GM23338 (cell line): Measurements from ENCODE around the gene PDE4D. TPM values are rescaled to one million over a fixed set of nuclear protein-coding genes. Genes with fewer than 3 reads are reported as not detected.

Experiments used
- ATAC-seq: fragments of 200-7000 bp; cut with Tn5 transposase; 3 replicates; pipeline ENCODE4 v1.9.1; 2020
- DNase-seq: peaks from one replicate; pipeline ENCODE4 v3.0.0-alpha.2; 2015; ENCODE audit warnings: low spot score
- H2AFZ ChIP-seq: fragments of 200-600 bp; sonication (generic); 2 replicates; pipeline ENCODE4 v1.8.0; 2016; ENCODE audit warnings: antibody characterized with exemption, mild to moderate bottlenecking, moderate library complexity
- H3F3A ChIP-seq: fragments of 200-600 bp; sonication (generic); replicated peaks from 2 replicates; pipeline ENCODE4 v1.8.0; 2017; ENCODE audit warnings: antibody characterized with exemption, mixed run types, low read depth
- H3K27ac ChIP-seq: fragments of 200-600 bp; sonication (generic); 2 replicates; pipeline ENCODE4 v1.6.1; 2016; ENCODE audit warnings: low read depth
- H3K27me3 ChIP-seq: fragments of 200-600 bp; sonication (generic); 2 replicates; pipeline ENCODE4 v1.8.0; 2016; ENCODE audit warnings: mild to moderate bottlenecking, mixed run types, moderate library complexity; ENCODE audit not compliant: insufficient read depth
- H3K36me3 ChIP-seq: fragments of 200-600 bp; sonication (generic); 2 replicates; pipeline ENCODE4 v1.8.0; 2016; ENCODE audit warnings: mild to moderate bottlenecking; ENCODE audit not compliant: insufficient read depth
- H3K4me1 ChIP-seq: fragments of 200-600 bp; sonication (generic); 2 replicates; pipeline ENCODE4 v1.8.0; 2016; ENCODE audit warnings: mild to moderate bottlenecking, moderate library complexity; ENCODE audit not compliant: insufficient read depth
- H3K4me2 ChIP-seq: fragments of 200-600 bp; sonication (generic); 2 replicates; pipeline ENCODE4 v1.7.1; 2017; ENCODE audit warnings: mixed run types
- H3K4me3 ChIP-seq: fragments of 200-600 bp; sonication (generic); 2 replicates; pipeline ENCODE4 v1.6.1; 2016; ENCODE audit warnings: mixed run types
- H3K79me2 ChIP-seq: fragments of 200-600 bp; sonication (generic); replicated peaks from 2 replicates; pipeline ENCODE4 v1.8.0; 2017; ENCODE audit warnings: mild to moderate bottlenecking; ENCODE audit not compliant: insufficient read depth
- H3K9me2 ChIP-seq: fragments of 200-600 bp; sonication (generic); 2 replicates; pipeline ENCODE4 v1.8.0; 2017; ENCODE audit not compliant: insufficient read depth
- H4K20me1 ChIP-seq: fragments of 200-600 bp; sonication (generic); replicated peaks from 2 replicates; pipeline ENCODE4 v1.8.0; 2017; ENCODE audit warnings: mild to moderate bottlenecking; ENCODE audit not compliant: insufficient read depth
- H3K27ac Mint-ChIP-seq: 2 replicates; pipeline ENCODE4 v1.8.0; 2020; ENCODE audit warnings: inconsistent platforms, mild to moderate bottlenecking, moderate library complexity, mixed read lengths
- H3K27me3 Mint-ChIP-seq: 3 replicates; pipeline ENCODE4 v1.8.0; 2022; ENCODE audit warnings: low read depth, mild to moderate bottlenecking, moderate library complexity, mixed read lengths, inconsistent platforms; ENCODE audit not compliant: insufficient read depth, poor library complexity
- H3K36me3 Mint-ChIP-seq: 3 replicates; pipeline ENCODE4 v1.8.0; 2021; ENCODE audit warnings: low read depth, mild to moderate bottlenecking, inconsistent platforms, moderate library complexity, mixed read lengths
- H3K4me1 Mint-ChIP-seq: 3 replicates; pipeline ENCODE4 v1.8.0; 2020; ENCODE audit warnings: mild to moderate bottlenecking, inconsistent platforms, mixed read lengths
- H3K4me3 Mint-ChIP-seq: 3 replicates; pipeline ENCODE4 v1.8.0; 2021; ENCODE audit warnings: moderate library complexity, mild to moderate bottlenecking, inconsistent platforms, mixed read lengths
- H3K9me3 Mint-ChIP-seq: 3 replicates; pipeline ENCODE4 v1.8.0; 2020; ENCODE audit warnings: moderate library complexity, mild to moderate bottlenecking, inconsistent platforms, mixed read lengths
- CREB1 ChIP-seq: fragments of 250-450 bp; sonication (Bioruptor Pico); IDR thresholded peaks from 2 replicates; pipeline ENCODE4 v1.5.0; 2020; ENCODE audit warnings: low read depth, mild to moderate bottlenecking, moderate library complexity
- CTCF ChIP-seq, 2 experiments: fragments of 200-600 bp in 1 of 2; sonication (generic) in 1 of 2; conservative IDR thresholded peaks; 2 replicates each; pipeline versions ENCODE4 v1.5.1 to v1.6.1; 2016 to 2017; ENCODE audit warnings: antibody characterized with exemption in 2 of 2, low read depth in 2 of 2, mild to moderate bottlenecking in 2 of 2, moderate library complexity in 1 of 2
- ETS1 ChIP-seq: IDR thresholded peaks from 2 replicates; pipeline ENCODE4 v1.6.1; 2016; ENCODE audit warnings: antibody characterized with exemption
- EZH2 ChIP-seq: fragments of 200-600 bp; sonication (generic); IDR thresholded peaks from one replicate; pipeline ENCODE4 v1.8.0; 2017; ENCODE audit warnings: antibody characterized with exemption, mild to moderate bottlenecking, low read depth; ENCODE audit not compliant: unreplicated experiment
- EZH2phosphoT487 ChIP-seq: fragments of 200-600 bp; sonication (generic); IDR thresholded peaks from one replicate; pipeline ENCODE4 v1.8.1; 2018; ENCODE audit warnings: antibody characterized with exemption; ENCODE audit not compliant: unreplicated experiment
- NANOG ChIP-seq: IDR thresholded peaks from 2 replicates; pipeline ENCODE4 v1.6.1; 2016; ENCODE audit warnings: antibody characterized with exemption, borderline replicate concordance
- POLR2AphosphoS5 ChIP-seq: IDR thresholded peaks from 2 replicates; pipeline ENCODE4 v1.6.1; 2016; ENCODE audit warnings: antibody characterized with exemption, low read depth
- REST ChIP-seq: IDR thresholded peaks from one replicate; pipeline ENCODE4 v1.6.1; 2018; ENCODE audit warnings: antibody characterized with exemption; ENCODE audit not compliant: unreplicated experiment
- STAT1 ChIP-seq: IDR thresholded peaks from one replicate; pipeline ENCODE4 v1.6.1; 2016; ENCODE audit warnings: antibody characterized with exemption; ENCODE audit not compliant: unreplicated experiment
- ZNF114 ChIP-seq: fragments of 250-450 bp; sonication (Bioruptor Pico); IDR thresholded peaks from 2 replicates; pipeline ENCODE4 v1.5.0; 2020; ENCODE audit warnings: mild to moderate bottlenecking, moderate library complexity
- ZNF331 ChIP-seq: fragments of 250-450 bp; sonication (Bioruptor Pico); IDR thresholded peaks from 2 replicates; pipeline ENCODE4 v1.5.0; 2020; ENCODE audit warnings: low read depth, mild to moderate bottlenecking, moderate library complexity
- ZNF462 ChIP-seq: fragments of 250-450 bp; sonication (Bioruptor Pico); IDR thresholded peaks from 2 replicates; pipeline ENCODE4 v1.5.0; 2020; ENCODE audit warnings: mild to moderate bottlenecking, moderate library complexity
- polyA plus RNA-seq: library from polyadenylated mRNA; unstranded; fragments of >200 nt; fragmentation: Nextera tagmentation; extraction: Ambion mirVana; gene quantifications from 2 replicates; pipeline ENCODE4 v1.2.1, GENCODE V29; 2016
- total RNA-seq: library from RNA; depleted of rRNA; stranded (reverse); fragments of >200 nt; shearing (Covaris generic); gene quantifications from 2 replicates; pipeline ENCODE4 v1.2.3, GENCODE V29; 2014

Gene PDE4D
- total and polyA plus RNA-seq, 2 experiments from 2014 or later = 2.1 to 4.7 TPM

DNA sequence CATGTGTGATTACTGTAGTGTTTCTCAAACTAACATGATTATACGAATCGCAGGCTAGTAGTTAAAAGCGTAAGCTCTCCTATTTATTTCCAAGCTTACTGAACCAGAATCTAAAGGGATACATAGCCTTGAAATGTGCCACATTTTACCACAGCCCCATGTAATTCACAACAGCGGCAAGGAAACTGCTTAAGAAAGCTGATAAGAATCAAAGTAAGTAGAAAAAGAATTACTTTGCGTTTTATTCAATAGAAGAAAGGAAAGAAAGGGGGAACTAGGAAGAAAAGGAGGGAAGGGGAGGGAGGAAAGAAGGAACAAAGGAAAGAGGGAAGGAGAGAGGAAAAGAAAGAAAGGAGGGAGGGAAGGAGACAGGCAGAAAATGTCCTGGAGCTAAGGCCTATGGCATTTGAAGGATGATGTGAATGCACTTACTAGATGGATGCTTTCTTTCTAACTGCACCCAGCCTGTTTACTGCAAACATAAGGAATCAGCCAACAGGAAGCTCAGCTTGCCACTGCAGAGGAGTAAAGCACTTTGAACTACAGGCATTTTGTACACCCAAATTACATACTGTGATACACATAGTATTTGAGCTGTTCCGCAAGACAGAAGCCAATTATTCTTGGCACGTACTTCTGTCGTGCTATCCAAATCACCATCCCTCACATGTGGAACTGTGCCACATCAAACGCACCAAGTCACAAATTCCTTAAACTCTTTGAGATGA lies 789.0 kb downstream of the PDE4D start:
- ATAC-seq (no peak), DNase-seq (peak; percentile 21)
- Histone ChIP-seq H3K4me3 (no peak overlapping the region), H3K27ac (no peak overlapping the region), H3K36me3 (no peaks in the 10 kb centered on the region), H3F3A (no peaks in the 10 kb centered on the region), H2AFZ (peak overlapping the region; percentile 57; the same call in 1 of the 2 replicates), H3K4me2 (no peak overlapping the region), H3K9me2 (0 out of 2 replicates have a peak, but pooled peaks cover 4% of the 10 kb centered on the region), H3K79me2 (no peaks in the 10 kb centered on the region), H4K20me1 (no peaks in the 10 kb centered on the region), H3K4me1 (0 out of 2 replicates have a peak, but pooled peaks cover 4% of the 10 kb centered on the region), H3K27me3 (no peaks in the 10 kb centered on the region)
- Mint-ChIP-seq H3K27ac (no peak overlapping the region; the same call in 1 of the 2 replicates), H3K4me1 (peaks cover 9% of the 10 kb centered on the region; the same call in 1 of the 3 replicates), H3K4me3 (no peak overlapping the region), H3K36me3 (no peaks in the 10 kb centered on the region), H3K27me3 (peaks cover 2% of the 10 kb centered on the region), H3K9me3 (no peaks in the 10 kb centered on the region)
- TF ChIP-seq EZH2phosphoT487 = no peak
- no peak for TF ChIP-seq ZNF462
- TF ChIP-seq ZNF331 (CRISPR knock-in tag) = no peak
- TF ChIP-seq NANOG = no peak
- no peak for TF ChIP-seq CTCF (conservative IDR thresholded peaks at IDR 0.05; ENCODE audit: low read depth in 2 of 2)
- no peak for TF ChIP-seq POLR2AphosphoS5
- no peak for TF ChIP-seq STAT1
- no peak for TF ChIP-seq CREB1 (CRISPR knock-in tag)
- no peak for TF ChIP-seq ETS1
- TF ChIP-seq ZNF114 (CRISPR knock-in tag) = no peak
- TF ChIP-seq EZH2 = no peak
- no peak for TF ChIP-seq REST
